PC-3 (cell line): ENCODE results near the gene TMTC1.

ENCODE experiments used
- CTCF ChIP-seq: fragments of 300-600 bp; sonication (generic); conservative IDR thresholded peaks from 2 replicates; pipeline ENCODE4 v1.5.1; 2017; ENCODE audit warnings: antibody characterized with exemption, low read depth, mild to moderate bottlenecking, low read length
- EZH2 ChIP-seq: fragments of 300-600 bp; sonication (generic); IDR thresholded peaks from one replicate; pipeline ENCODE4 v1.6.1; 2017; ENCODE audit warnings: antibody characterized with exemption, mild to moderate bottlenecking, low read length; ENCODE audit not compliant: unreplicated experiment
- EZH2phosphoT487 ChIP-seq: fragments of 300-600 bp; sonication (generic); IDR thresholded peaks from 2 replicates; pipeline ENCODE4 v1.6.1; 2018; ENCODE audit warnings: mild to moderate bottlenecking, antibody characterized with exemption, low read length, borderline replicate concordance

DNA sequence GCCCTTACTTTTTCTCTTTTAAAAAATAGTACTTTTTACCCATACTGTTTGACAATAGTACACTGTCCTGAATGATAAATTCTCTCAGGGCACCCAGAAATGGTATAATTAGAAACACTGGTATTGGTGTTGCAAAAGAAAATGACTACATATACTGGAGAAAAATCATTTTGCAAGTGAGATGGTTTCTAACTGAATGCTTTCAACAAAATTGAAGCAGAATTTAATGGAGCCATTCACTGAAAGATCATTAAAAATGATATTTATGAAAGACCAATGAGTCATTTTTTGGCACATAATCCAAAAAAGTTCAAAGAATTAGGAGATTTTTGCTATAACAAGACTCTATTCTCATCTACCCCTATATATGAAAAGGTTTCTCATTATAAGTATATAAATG is 68.8 kb downstream of the TMTC1 start:
- TF ChIP-seq CTCF (no peak), EZH2phosphoT487 (no peak), EZH2 (no peak)
